Prostate gland (tissue), 2 donors: ENCODE measurements around the gene BICD1.

Experiments
- POLR2A ChIP-seq: fragments of 450-650 bp; IDR thresholded peaks from one replicate; pipeline ENCODE4 v1.6.1; 2016; ENCODE audit warnings: antibody characterized with exemption, mild to moderate bottlenecking
- TF ChIP-seq, protein P1 (sequence below), 4 experiments: fragments of 200-600 bp in 2 of 4; fragments of 450-650 bp in 2 of 4; sonication (generic) in 2 of 4; IDR thresholded peaks; 1 replicate in 3 of 4; 2 replicates in 1 of 4; pipeline ENCODE4 v1.5.1; 2016 to 2019; ENCODE audit warnings: antibody characterized with exemption in 4 of 4, mild to moderate bottlenecking in 2 of 4, moderate library complexity in 2 of 4

DNA sequence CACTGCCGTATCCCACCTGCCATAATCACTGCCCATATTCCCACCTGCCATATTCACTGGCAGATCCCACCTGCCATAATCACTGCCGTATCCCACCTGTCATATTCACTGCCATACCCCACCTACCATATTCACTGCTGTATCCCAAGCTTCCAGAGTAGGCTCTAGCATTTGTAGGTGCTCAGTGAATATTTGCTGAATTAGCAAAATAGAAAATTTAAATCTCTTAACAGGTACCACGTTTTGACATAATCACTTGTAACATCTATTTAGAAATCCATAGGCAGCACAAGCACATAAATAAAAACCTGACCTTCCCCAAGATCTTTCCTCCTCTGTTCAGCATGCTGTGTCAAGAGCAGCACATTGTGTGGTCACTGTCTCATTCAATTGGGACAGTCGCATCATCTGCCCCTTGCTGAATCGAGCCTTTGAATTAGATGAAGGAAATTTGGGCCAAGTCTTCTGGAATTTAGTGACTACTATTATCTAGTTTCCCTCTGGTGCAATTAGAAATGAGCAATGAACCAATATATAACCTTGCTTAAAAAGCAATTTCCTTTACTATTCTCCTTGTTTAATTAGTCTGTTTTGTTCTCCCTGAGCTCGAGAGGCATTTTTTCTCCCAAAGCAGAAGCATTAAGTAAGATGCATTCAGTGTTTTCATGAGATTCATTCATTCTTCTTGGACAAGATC lies 147.8 kb downstream of the BICD1 start:
- TF ChIP-seq POLR2A = no peak
- TF ChIP-seq, protein P1, sequence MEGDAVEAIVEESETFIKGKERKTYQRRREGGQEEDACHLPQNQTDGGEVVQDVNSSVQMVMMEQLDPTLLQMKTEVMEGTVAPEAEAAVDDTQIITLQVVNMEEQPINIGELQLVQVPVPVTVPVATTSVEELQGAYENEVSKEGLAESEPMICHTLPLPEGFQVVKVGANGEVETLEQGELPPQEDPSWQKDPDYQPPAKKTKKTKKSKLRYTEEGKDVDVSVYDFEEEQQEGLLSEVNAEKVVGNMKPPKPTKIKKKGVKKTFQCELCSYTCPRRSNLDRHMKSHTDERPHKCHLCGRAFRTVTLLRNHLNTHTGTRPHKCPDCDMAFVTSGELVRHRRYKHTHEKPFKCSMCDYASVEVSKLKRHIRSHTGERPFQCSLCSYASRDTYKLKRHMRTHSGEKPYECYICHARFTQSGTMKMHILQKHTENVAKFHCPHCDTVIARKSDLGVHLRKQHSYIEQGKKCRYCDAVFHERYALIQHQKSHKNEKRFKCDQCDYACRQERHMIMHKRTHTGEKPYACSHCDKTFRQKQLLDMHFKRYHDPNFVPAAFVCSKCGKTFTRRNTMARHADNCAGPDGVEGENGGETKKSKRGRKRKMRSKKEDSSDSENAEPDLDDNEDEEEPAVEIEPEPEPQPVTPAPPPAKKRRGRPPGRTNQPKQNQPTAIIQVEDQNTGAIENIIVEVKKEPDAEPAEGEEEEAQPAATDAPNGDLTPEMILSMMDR (IDR thresholded peaks at IDR 0.05) = no peak
